Gastrocnemius medialis (tissue), 4 donors: Measurements from ENCODE around the gene SYCP3.

Experiments used
- POLR2A ChIP-seq, 2 donors: fragments of 450-650 bp; IDR thresholded peaks; one replicate each; pipeline ENCODE4 v1.6.1; 2017; ENCODE audit warnings: antibody characterized with exemption in 2 of 2, mild to moderate bottlenecking in 2 of 2, moderate library complexity in 2 of 2
- TF ChIP-seq, protein P1 (sequence below), 5 experiments: fragments of 450-650 bp in 3 of 5; fragments of 200-600 bp in 2 of 5; sonication (generic) in 2 of 5; IDR thresholded peaks in 4 of 5; conservative IDR thresholded peaks in 1 of 5; 1 replicate in 4 of 5; 2 replicates in 1 of 5; pipeline ENCODE4 v1.5.1; 2016 to 2019; ENCODE audit warnings: antibody characterized with exemption in 5 of 5, mild to moderate bottlenecking in 3 of 5, moderate library complexity in 3 of 5

DNA sequence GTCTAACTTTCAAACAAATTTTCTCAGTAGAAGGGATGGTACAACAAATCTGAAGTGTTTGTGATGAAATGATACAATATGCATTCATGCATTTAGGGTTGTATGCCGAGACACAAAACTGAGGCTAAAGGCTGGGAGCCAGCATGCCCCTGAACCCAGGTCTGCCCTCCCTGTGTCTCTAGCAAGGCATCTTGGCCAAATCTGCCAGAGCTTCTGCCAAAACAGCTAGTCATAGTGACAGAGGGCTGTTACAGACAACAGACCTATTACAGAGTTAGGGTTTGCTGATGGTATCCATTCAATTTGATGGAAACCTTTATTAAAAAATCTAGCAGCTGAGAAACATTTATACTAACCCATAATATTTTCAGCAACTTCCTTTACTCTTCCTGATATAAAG, 53.1 kb downstream of the SYCP3 start:
- TF ChIP-seq, protein P1, sequence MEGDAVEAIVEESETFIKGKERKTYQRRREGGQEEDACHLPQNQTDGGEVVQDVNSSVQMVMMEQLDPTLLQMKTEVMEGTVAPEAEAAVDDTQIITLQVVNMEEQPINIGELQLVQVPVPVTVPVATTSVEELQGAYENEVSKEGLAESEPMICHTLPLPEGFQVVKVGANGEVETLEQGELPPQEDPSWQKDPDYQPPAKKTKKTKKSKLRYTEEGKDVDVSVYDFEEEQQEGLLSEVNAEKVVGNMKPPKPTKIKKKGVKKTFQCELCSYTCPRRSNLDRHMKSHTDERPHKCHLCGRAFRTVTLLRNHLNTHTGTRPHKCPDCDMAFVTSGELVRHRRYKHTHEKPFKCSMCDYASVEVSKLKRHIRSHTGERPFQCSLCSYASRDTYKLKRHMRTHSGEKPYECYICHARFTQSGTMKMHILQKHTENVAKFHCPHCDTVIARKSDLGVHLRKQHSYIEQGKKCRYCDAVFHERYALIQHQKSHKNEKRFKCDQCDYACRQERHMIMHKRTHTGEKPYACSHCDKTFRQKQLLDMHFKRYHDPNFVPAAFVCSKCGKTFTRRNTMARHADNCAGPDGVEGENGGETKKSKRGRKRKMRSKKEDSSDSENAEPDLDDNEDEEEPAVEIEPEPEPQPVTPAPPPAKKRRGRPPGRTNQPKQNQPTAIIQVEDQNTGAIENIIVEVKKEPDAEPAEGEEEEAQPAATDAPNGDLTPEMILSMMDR (IDR thresholded peaks at IDR 0.05 in 4 of 5, conservative IDR thresholded peaks at IDR 0.05 in 1 of 5) = no peak
- peak in 1 of 2 donors; percentile 12 for TF ChIP-seq POLR2A (IDR thresholded peaks at IDR 0.05)
